HG03025 (cell line): ENCODE results near the gene APRT.

ENCODE experiments used
- ATAC-seq: cut with Tn5 transposase; IDR thresholded peaks from one replicate; pipeline ENCODE4 v1.9.1; 2021; ENCODE audit warnings: mild to moderate bottlenecking, moderate library complexity; ENCODE audit not compliant: unreplicated experiment, low FRiP score

The APRT gene

DNA sequence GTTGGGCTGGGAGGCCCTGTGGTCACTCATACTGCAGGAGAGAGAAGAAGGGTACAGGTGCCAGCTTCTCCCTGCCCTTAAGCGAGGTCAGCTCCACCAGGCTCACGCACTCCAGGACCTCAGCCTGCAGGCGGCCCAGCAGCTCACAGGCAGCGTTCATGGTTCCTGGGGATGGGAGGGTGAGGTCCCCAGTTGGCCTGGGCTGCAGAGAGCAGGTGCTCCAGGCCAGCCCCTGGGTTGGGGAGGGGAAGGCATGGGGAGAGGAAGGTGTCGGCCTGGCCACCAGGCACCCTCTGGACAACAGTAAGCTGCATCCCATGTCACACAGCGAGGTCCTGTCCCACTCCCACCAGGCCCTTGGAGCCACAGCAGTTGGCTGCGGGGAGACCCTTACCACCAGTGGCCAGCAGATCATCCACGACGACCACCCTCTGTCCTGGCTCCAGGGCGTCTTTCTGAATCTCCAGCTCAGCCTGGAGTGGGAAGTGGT lies 2.0 kb downstream of the APRT start:
- no peak for ATAC-seq

DNA sequence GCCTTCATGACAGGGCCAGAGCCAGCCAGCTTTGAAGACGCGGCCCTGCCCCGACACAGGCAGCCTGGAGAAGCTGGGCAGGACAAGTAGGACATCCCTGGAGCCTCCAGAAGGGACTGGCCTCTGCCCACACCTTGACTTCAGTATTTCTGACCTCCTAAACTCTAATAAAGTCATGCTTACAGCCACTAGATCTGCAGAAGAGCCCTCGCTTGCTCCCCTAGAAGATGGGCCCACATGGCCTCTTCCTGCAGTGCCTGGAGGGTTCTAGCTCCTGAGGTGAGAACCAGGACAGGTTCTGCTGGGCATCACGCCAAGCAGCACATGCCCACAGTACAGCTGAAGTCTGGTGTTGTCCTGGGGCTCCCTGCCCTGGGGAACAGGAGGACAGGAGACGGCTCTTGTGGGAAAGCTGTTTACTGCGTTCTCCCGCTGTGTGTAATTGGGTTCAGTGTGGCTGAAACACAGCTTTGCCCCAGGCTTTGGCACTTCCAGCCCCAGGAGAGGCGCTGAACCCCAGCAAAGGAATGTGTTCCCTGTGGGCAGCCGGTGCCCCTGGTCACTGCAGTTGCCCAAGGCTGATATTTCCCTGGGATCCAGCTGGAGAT lies 2.6 kb downstream of the APRT start:
- ATAC-seq, result no peak

DNA sequence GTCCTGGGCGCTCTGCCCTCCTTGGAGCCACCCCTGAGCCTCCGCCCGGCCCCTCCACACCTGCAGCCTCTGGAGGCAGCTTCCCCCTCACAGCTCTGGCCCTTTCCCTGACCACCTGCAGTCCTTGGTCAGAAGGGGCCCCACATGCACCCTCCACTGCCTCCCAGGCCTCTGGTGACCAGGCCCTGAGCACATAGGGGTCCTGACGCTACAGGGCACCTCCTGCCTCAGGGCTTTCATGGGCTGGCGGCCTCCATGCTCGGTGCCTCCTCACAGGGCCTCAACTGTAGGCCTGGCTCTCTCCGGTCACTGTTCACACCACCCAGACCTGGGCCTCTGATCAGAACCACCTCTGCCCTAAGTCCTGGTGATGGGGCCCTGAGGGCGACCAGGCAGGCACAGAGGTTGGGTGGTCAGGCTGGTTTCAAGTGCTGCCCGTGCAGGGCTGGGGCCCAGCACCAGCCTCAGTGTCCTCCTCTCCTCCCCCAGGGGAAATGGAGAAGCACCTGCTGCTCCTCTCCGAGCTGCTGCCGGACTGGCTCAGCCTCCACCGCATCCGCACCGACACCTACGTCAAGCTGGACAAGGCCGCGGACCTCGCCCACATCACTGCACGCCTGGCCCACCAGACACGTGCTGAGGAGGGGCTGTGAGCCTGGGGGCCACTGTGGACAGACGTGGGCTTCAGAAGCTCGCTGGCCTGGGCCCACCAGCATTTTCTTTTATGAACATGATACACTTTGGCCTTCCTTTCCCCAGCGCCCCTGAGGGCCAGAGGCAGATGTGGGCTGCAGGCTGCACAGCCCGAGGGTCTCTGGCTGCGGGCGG lies 3.9 kb downstream of the APRT start:
- no peak for ATAC-seq

DNA sequence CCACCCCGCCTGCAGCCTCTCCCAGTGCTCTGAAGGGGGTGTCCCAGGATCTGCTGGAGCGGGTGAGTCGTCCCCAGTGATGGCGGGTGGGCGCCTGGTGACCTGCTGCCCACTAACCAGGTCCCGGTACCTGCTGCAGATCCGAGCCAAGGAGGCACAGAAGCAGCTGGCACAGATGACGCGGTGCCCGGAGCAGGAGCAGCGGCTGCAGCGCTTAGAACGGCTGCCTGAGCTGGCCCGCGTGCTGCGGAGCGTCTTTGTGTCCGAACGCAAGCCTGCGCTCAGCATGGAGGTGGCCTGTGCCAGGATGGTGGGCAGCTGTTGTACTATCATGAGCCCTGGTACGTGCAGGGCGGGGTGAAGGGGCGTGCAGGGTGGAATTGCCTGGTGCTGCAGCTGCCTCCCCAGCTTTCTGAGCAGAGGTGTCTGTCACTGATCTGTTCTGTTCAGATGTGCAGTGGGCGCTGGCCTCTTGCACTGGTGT lies 4.5 kb downstream of the APRT start:
- ATAC-seq, result no peak

DNA sequence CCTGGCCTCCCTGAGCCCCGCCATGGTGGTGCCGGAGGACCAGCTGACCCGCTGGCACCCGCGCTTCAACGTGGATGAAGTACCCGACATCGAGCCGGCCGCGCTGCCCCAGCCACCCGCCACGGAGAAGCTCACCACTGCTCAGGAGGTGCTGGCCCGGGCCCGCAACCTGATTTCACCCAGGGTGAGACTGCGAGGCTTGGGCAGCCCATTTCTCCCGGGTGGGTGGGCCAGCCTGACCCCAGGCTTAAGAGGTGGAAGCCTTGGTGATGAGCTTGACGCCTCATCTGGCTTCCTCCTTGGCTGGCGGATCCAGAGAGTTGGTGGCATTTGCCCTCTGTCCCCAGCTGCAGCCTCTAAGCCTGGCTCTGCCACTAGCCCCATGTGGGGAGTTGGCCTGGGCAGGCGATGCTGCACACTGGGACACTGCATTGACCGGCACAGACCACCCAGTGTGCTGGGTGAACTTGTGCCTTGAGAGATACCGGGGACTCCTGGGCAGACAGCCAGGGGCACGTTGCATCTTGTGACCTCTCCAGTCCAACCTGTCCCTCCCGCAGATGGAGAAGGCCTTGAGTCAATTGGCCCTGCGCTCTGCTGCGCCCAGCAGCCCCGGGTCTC lies 5.1 kb downstream of the APRT start:
- no peak for ATAC-seq

DNA sequence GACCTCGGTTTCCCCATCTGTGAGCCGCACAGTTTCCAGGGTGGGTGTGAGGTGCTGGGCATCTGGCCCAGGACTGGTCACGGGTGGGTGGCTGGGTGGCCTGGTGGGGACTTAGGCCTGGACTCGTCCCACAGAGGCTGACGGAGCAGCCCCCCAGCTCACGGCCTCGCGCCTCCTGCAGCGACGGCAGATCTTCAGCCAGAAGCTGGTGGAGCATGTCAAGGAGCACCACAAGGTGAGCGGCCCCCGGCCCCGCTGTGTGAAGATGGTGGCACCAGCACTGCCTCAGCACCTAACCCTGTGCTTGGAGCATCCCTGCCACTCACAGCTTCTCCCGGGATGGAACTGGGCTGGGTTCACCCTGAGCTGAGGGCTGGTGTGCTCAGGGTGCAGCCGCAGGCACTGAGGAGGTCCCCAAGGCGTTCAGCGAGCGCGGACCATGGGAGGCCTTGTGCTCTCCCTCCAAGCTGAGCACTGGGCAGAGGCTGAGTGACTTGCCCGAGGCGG lies 5.8 kb downstream of the APRT start:
- ATAC-seq, result no peak

DNA sequence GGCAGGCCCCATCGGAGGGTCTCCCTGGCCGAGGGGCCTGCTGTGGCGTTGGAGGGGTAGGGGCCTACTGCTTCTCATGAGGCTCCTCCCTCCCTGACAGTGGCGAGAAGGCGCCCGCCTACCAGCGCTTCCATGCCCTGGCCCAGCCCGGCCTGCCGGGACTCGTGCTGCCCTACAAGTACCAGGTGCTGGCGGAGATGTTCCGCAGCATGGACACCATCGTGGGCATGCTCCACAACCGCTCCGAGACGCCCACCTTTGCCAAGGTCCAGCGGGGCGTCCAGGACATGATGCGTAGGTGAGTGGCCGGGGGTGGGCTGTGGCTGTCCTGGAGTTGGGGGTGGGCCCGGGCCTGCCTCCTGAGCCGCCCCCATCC lies 6.4 kb downstream of the APRT start:
- ATAC-seq, result no peak

DNA sequence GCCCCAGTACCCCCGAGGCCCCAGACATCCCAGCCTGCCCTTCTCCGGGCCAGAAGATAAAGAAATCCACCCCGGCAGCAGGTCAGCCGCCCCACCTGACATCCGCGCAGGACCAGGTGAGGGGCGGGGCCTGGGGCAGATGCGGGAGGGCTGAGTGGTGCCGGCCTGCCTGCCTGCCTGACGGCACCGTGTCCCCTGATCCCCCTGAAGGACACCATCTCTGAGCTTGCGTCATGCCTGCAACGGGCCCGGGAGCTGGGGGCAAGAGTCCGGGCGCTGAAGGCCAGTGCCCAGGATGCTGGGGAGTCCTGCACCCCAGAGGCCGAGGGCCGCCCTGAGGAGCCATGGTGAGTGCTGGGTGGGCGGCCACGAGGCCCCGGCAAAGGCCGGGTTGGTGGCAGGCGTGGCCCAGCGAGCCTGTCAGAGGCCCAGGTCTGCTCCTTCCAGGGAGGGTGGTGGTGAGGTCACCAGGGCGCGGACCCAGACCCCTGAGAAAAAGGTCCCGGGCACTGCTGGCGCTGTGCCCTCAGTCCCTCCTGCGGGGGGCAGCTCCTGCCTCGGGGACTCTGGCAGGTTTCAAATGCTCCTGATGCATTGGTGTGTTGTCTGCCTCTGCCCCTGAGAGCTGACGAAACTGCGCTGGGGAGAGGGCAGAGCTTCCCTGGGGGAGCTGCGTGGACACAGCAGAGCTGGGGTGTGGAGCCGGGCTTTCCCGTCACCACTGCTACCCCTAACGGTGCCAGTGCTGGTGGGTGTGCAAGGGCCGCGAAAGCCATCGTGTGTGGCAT lies 7.0 kb downstream of the APRT start:
- no peak for ATAC-seq

DNA sequence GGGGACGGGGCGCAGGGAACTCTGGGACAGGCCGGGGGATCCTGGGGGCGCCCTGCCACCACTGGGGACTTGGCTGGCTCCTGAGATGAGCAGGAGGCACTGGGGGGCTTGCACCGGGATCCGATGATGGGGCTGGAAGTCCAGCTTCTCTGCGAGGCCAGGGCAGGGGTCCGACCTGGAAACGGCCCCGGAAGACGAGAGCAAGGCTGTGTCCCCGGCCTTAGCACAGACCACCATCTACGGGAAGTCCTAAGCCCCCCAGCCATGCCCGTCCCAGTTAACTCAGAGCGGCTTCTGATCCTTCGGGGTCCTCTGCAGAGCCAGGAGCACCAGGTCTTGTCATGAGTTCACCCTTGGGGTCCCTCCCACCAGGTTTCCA lies 7.6 kb downstream of the APRT start:
- no peak for ATAC-seq

DNA sequence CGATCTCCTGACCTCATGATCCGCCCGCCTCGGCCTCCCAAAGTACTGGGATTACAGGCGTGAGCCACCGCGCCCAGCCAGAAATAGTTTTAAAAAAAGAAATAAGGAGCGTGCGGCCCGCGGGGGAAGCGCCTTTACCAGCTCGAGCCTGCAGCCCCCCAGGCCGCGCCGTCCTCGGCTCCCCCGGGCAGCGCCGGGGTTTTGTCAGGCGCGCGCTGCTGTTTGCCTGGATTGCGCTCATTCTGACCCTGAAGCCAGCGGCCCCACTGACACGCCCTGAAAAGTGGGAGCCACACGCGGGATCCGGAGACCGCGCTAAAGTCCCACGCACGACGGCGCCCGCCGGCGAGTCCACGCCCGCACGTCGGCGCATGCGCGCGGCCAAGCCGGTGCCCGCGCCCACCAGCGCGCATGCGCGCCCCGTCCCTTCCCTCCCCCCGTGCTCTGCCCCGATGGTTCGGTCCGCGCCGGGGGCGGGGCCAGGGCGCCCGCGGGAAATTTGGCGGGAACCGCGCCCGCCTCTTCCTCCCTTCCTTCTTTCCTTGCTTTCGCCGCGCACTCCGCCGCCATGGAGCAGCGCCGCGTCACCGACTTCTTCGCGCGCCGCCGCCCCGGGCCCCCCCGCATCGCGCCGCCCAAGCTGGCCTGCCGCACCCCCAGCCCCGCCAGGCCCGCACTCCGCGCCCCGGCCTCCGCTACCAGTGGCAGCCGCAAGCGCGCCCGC lies 8.3 kb downstream of the APRT start, which contains the start of gene CDT1:
TSS of gene CDT1 (plus strand) at position 526 of the 724 bp plus-strand sequence. CDS start at position 569, 43 bp downstream.
- ATAC-seq, result peak; percentile 47

DNA sequence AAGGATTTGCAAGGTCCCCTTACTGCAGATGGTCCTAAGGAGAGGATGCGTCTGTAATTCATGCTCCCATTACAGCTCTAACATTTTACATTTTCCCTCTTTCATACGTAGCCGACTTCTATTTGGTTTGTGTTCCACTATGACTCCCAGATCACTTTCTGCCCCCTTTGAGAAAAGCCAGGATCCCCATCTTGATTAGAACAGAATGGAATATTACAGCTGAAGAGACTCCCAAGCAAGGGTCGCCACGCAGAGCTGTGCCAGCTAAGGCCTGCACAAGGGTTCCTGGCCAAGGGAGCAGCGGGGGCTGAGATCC lies 11.5 kb downstream of the APRT start:
- ATAC-seq, result no peak

DNA sequence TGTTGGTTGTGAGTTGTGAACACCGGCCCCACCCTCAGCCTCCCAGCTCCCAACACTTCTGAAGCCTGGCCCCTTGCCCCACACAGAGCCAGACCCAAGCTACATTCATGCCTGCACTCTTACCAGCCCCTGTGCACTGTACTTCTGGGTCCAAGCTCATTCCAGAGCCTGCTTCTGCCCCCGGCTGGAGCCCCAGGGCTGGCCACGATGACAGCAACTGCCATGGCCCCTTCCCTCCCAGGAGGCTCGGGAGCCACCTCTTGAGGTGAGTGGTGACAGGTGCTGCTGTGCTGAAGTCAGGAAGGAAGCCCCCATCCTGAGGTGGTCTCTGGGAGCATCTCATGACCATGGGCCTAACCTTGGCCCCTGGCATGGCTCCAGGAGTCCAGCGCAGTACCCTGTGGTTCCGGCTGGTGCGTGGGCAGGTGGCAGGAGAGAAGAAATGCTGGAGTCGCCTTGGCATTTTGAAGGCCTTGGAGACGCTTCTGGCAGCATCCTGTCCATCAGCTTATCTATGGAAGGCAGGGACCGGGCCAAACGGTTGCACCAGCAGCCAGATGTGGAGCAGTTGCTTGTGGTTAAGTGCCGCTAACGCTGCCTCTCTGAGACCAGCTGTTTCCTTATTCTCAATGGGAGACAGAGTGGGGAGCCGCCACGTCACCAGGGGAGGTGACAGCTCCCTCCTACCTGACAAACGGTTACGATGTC lies 12.0 kb downstream of the APRT start:
- ATAC-seq, result no peak

DNA sequence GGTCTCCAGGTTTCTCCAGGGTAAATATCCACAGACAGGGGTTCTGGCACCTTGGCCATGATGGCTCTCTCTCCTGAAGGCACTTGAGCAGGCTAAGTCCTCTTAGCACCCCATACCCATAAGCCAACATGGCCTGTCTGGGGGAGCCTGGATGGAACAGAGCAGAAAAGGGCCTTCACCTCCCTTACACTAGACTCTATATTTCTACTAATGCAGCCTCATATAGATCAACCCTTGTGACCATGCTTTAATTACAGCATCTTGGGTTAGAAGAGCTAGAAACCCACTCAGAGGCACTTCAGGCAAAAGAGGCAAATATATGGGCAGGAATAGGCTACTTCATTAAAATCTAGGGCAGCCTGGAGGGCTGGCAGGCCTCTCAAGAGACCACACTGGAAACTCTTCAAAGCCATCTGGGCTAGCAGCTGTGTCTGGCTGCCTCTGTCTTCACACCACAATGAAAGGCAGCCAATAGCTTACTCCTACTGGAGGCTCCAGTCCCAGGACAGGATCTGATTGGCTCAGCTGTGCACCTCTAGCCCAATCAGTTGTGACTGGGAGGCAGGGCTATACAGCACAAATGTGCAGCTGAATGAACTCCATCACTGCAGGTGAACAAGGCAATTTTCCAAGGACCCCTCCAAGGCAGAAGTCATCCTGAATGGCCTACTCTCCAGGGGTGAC lies 12.8 kb downstream of the APRT start:
- ATAC-seq, result no peak

DNA sequence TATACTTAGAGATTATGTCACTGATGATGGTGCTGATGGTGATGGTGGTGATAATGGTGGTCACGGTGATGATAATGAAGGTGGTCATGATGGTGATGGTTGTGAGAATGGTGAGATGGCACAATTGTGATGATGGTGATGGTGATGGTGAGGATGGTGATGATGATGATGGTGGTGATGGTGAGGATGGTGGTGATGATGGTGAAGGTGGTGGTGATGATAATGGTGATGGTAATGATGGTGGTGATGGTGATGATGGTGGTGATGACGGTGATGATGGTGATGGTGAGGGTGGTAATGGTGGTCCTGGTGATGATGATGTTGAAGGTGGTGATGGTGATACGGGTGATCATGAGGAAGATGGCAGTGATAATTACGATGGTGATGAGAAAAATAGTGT lies 13.7 kb downstream of the APRT start:
- no peak for ATAC-seq

DNA sequence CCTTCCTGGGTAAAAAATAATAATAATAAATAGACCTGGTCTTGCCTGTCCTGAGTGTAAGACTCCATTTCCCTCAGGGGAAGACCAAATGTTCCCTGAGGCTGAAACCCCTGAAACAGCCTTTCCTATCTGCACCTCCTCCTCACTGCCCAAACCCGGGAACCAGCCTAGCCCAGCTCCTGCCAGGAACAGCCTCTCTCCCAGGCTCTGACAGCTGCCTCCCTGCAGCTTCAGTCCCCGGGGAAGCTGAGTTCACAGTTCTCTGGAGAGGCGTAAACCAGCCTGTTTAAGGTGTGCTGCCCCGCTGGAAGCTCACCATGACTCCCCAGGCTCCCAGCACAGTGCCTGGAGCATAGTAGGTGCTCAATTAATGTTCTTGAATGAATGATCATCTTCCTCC lies 15.4 kb downstream of the APRT start:
- ATAC-seq, result no peak

DNA sequence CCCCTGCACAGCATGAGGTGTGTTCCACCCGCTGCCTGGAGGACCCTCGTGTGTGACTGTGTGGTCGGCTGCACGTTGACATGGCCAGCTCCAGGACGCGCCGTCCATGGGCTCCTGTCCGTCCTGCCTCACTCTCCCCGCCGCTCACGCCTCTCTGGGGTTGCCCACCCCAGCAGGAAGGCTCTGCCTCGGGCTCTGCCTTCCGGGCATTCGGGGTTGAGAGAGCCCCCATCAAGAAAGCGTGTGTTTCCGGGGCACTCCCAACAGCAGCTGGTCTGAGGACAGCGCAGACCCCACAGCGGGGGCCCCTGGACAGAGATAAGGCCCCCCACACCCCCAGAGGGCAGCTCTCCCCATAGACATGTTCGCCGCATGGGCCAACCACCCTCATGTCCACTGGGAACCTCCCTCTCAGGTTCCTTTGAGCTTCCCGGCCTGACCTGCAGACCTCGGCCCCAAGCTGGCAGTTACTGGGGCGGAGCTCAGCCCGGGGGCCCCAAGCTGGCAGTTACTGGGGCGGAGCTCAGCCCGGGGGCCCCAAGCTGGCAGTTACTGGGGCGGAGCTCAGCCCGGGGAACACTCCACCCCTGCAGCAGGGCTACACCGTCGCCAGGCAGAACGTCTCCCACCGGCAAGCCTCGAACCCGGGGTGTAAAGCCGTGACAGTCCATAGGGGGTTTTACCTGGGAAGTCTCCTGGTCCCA lies 18.3 kb downstream of the APRT start:
- no peak for ATAC-seq

DNA sequence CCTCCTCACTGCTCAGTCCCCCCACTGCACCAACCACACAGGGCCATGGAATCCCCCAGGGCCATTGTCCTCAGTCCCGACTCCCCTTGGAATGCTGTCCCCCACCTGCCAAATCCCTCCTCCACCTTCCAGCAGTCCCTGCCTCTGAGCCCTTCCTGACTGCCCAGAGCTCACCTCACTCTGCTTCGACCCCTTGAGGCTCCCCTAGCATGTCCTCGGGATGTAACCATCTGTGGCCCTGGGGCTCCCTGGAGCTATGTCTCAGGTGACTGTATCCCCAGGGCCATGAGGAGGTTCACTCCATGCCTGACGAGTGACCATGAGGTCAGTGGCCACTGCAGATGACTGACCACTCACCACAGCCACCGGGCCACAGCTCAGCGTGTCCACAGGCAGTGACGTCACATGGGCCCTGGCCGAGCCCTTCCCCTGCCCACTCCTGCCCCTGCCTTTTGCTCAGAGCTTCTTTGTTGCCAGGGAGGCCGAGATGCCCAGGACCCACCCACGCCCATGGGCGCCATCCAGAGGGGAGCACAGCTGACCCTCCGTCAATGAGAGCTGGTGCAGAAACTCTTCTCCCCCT lies 19.0 kb downstream of the APRT start:
- ATAC-seq, result no peak

DNA sequence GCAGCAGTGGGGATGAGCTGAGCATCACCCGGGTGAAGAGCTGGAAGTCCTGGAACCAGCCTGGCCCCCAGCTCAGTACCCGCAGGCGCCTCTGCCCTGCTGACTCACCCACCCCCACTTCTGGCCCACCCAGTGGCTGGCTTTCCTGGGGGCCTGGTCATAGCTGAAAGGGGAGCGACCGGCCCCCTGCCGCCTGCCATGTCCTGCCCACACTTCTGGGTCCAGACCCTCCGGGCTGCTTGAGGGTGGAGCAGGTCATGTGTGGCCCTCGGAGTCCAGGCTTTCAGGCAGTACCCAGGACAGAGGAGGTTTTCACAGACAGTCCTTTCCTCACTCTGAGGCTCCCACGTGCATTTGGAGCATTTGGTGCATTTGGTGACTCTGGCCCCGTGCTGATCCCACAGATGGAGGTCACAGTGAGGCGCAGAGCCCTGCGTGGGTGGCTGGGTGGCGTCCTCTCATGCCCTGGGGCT lies 19.6 kb downstream of the APRT start:
- ATAC-seq, result no peak
